ENCODE results near the gene NBAS.

GRCh38 chr2:15364561-15364960 lies 196.6 kb downstream of the NBAS start:
- no peak for TF ChIP-seq POLR2A (IDR thresholded peaks at IDR 0.05)
- no peak for TF ChIP-seq CTCF (IDR thresholded peaks at IDR 0.05)
